ENCODE data around the gene TTF2. TPM values are rescaled to one million over a fixed set of nuclear protein-coding genes. Genes with fewer than 3 reads are reported as not detected.

TTF2 gene
- total and polyA plus RNA-seq, 2 experiments from 2014 or later = 13.5 to 28.3 TPM

DNA sequence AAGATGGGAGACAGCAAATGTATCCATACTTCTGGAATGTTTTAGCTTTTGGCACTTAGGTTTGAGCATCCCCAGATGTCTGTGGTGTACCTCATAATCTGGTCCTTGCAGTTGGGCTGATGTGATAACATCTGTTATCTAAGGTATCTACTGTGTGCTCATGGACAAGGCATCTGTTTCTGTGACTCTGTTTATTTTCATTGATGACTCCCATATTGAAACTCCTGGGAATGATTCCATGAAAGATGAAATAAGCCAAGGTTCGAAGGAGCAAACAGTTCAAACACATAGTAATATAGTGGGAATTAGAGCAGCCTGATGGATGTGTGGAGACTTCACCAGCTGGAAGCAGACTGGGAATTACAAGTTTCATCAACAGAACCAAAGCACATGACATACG, 82.1 kb downstream of the TTF2 start:
- Histone ChIP-seq H3K27ac (no peak overlapping the region), H3K9me3 (ENCODE audit: low read depth) (no peaks in the 10 kb centered on the region), H3K4me3 (no peak overlapping the region), H3K4me1 (ENCODE audit: low read depth) (peaks cover 21% of the 10 kb centered on the region), H3K36me3 (no peaks in the 10 kb centered on the region), H3K27me3 (no peaks in the 10 kb centered on the region)
- TF ChIP-seq, protein P1, sequence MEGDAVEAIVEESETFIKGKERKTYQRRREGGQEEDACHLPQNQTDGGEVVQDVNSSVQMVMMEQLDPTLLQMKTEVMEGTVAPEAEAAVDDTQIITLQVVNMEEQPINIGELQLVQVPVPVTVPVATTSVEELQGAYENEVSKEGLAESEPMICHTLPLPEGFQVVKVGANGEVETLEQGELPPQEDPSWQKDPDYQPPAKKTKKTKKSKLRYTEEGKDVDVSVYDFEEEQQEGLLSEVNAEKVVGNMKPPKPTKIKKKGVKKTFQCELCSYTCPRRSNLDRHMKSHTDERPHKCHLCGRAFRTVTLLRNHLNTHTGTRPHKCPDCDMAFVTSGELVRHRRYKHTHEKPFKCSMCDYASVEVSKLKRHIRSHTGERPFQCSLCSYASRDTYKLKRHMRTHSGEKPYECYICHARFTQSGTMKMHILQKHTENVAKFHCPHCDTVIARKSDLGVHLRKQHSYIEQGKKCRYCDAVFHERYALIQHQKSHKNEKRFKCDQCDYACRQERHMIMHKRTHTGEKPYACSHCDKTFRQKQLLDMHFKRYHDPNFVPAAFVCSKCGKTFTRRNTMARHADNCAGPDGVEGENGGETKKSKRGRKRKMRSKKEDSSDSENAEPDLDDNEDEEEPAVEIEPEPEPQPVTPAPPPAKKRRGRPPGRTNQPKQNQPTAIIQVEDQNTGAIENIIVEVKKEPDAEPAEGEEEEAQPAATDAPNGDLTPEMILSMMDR (IDR thresholded peaks at IDR 0.05; ENCODE audit: low read depth, low read length) = no peak
- DNase-seq (ENCODE audit: low read depth in 1 of 2, low spot score in 1 of 2) = no peak

DNA sequence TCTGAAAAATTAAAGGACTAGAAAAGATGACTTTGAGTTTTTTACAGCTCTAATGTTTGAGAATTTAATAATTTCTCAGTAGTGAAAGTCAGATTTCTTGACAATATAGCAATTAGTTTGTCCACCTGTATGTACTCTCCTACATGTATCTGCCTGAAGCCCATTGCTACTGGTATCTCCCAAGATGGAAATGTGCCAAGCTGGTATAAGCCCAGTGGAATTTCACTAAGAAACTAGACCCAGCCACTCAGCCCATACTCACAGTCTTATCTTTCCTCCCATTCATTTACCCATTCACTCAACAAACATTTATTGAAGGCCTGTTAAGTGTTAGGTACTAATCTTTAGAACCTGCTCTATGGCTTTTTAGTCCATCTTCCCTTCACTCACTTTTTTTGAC, 83.0 kb downstream of the TTF2 start:
- H3K27me3 ChIP-seq = no peaks in the 10 kb centered on the region
- peaks cover 28% of the 10 kb centered on the region for H3K4me1 ChIP-seq (ENCODE audit: low read depth)
- TF ChIP-seq, protein P1 (IDR thresholded peaks at IDR 0.05; ENCODE audit: low read depth, low read length) = no peak
- H3K27ac ChIP-seq = no peak overlapping the region
- H3K9me3 ChIP-seq (ENCODE audit: low read depth) = no peaks in the 10 kb centered on the region
- H3K4me3 ChIP-seq = no peak overlapping the region
- no peak for DNase-seq (ENCODE audit: low read depth in 1 of 2, low spot score in 1 of 2)
- no peaks in the 10 kb centered on the region for H3K36me3 ChIP-seq

DNA sequence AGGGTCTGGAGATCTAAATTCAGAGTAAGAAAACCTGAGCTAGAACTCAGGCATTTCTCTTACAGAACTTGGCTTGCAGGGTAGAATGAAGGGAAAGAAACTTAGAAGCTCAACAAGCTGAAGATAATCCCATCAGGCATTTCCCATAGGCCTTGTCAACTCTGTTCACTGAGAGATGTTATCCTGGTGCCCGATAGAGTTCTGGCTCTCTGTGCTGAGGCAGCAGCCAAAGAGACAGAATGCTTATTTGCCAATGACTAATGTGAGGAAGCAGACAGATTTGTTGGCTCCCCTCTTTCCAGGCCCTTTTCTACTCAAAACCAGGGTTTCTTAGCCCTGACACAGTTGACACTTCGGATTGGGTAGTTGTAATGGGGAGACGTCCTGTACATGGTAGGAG, 83.7 kb downstream of the TTF2 start:
- Histone ChIP-seq H3K27ac (no peak overlapping the region), H3K27me3 (no peaks in the 10 kb centered on the region), H3K36me3 (no peaks in the 10 kb centered on the region), H3K4me1 (ENCODE audit: low read depth) (peaks cover 28% of the 10 kb centered on the region), H3K9me3 (ENCODE audit: low read depth) (no peaks in the 10 kb centered on the region), H3K4me3 (no peak overlapping the region)
- no peak for DNase-seq (ENCODE audit: low read depth in 1 of 2, low spot score in 1 of 2)
- TF ChIP-seq, protein P1 (IDR thresholded peaks at IDR 0.05; ENCODE audit: low read depth, low read length) = no peak

DNA sequence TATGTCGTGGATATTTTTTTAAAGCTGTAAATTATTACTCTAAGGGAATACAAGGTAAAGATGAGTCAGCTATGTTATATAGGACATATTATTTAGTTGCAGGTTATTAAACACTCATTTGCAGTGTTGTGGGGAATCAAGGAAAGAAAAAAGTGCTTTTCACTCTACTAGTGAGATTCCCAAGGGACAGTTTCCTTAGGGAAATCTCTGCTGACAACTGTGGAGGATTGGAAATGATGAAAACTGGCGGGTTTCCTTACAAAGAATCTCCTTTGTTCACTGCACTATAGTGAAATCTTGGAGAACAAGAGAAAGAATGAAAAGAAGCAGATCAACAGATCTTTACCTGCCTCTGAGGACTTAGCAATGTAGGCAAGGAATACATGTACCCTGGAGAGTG, 85.9 kb downstream of the TTF2 start:
- Histone ChIP-seq H3K9me3 (ENCODE audit: low read depth) (no peaks in the 10 kb centered on the region), H3K27me3 (no peaks in the 10 kb centered on the region), H3K4me1 (ENCODE audit: low read depth) (peaks cover 26% of the 10 kb centered on the region), H3K36me3 (no peaks in the 10 kb centered on the region), H3K4me3 (no peak overlapping the region), H3K27ac (no peak overlapping the region)
- TF ChIP-seq, protein P1 (IDR thresholded peaks at IDR 0.05; ENCODE audit: low read depth, low read length) = no peak
- no peak for DNase-seq (ENCODE audit: low read depth in 1 of 2, low spot score in 1 of 2)

DNA sequence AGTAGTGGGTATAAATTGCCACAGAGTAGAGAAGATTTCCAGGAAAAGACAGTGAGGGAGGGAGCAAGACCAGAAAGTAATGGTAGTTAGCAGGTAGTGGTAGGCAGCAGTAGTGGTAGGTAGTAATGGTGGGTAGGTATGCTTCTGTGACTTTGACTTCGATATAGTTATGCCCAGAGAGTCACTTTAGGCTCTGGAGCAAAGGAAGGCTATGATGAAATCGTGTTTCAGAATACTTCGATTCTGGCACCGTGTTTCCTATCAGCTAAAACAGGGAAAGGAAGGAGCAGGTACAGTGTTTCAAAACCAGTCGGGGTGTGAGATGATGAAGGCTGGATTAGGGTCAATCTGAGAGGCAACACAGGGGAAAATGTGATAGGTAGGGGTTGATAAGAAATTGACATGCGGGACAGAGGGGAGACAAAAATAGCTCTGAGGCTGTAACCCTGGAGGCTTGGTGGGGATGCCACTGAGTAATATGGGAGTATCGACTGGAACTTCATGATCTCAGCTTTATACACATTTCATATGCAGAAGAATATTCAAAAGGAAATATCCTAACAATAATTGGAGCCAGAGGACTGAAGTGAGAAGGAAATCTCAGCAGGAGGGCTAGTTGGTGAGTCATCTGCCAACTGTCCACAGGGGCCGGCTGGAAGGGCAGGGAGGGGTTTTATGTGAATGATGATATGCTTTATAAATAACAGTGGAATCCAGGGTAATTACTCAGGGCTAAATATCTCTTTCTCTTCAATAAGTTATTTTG, 86.6 kb downstream of the TTF2 start:
- no peaks in the 10 kb centered on the region for H3K9me3 ChIP-seq (ENCODE audit: low read depth)
- H3K4me1 ChIP-seq (ENCODE audit: low read depth) = peaks cover 26% of the 10 kb centered on the region
- TF ChIP-seq, protein P1 (IDR thresholded peaks at IDR 0.05; ENCODE audit: low read depth, low read length) = no peak
- H3K27ac ChIP-seq = no peak overlapping the region
- peak in 1 of 2 donors; percentile 81 for DNase-seq (ENCODE audit: low read depth in 1 of 2, low spot score in 1 of 2)
- no peaks in the 10 kb centered on the region for H3K27me3 ChIP-seq
- no peaks in the 10 kb centered on the region for H3K36me3 ChIP-seq
- no peak overlapping the region for H3K4me3 ChIP-seq
